HepG2 (cell line): ENCODE results near the gene SLC23A3. TPM values are rescaled to one million over a fixed set of nuclear protein-coding genes. Genes with fewer than 3 reads are reported as not detected.

ENCODE experiments used
- BRCA1 ChIP-seq: sonication (generic); formaldehyde crosslinking; IDR thresholded peaks from 2 replicates; pipeline ENCODE4 v1.4.0; 2020; ENCODE audit warnings: missing genetic modification reagents
- GATA4 ChIP-seq: sonication (generic); IDR thresholded peaks from 2 replicates; pipeline ENCODE4 v1.6.1; 2016; ENCODE audit warnings: antibody characterized with exemption, low read depth, borderline replicate concordance
- GPN1 ChIP-seq: sonication (generic); formaldehyde crosslinking; IDR thresholded peaks from 2 replicates; pipeline ENCODE4 v1.5.1; 2020; ENCODE audit warnings: missing genetic modification reagents, borderline replicate concordance
- GRHL1 ChIP-seq: sonication (generic); formaldehyde crosslinking; conservative IDR thresholded peaks from 2 replicates; pipeline ENCODE4 v1.8.0; 2022; ENCODE audit warnings: missing genetic modification reagents
- POLR2AphosphoS5 ChIP-seq: IDR thresholded peaks from 2 replicates; pipeline ENCODE4 v1.6.1; 2012; ENCODE audit warnings: low read depth, low read length
- RNF2 ChIP-seq: fragments of 450-650 bp; conservative IDR thresholded peaks from 2 replicates; pipeline ENCODE4 v1.6.1; 2016; ENCODE audit warnings: low read depth
- RORA ChIP-seq: sonication (generic); formaldehyde crosslinking; IDR thresholded peaks from 2 replicates; pipeline ENCODE4 v1.5.0; 2020; ENCODE audit warnings: mild to moderate bottlenecking, missing genetic modification reagents, moderate library complexity
- ZNF282 ChIP-seq: fragments of 450-650 bp; IDR thresholded peaks from 2 replicates; pipeline ENCODE4 v1.6.1; 2018; ENCODE audit not compliant: partially characterized antibody
- ZNF781 ChIP-seq: sonication (generic); formaldehyde crosslinking; IDR thresholded peaks from 2 replicates; pipeline ENCODE4 v1.5.1; 2020; ENCODE audit warnings: borderline replicate concordance, mild to moderate bottlenecking, missing genetic modification reagents; ENCODE audit errors: not compliant biosample characterization
- ZSCAN9 ChIP-seq: IDR thresholded peaks from 2 replicates; pipeline ENCODE4 v1.6.1; 2016; ENCODE audit warnings: borderline replicate concordance
- polyA plus RNA-seq, 8 experiments: library from polyadenylated mRNA; depleted of rRNA in 3 of 8; stranded (reverse) in 7 of 8; unstranded in 1 of 8; fragments of >200 nt; fragmentation: Illumina TruSeq in 4 of 8; extraction: Trizol in 4 of 8; gene quantifications; 2 replicates each; pipeline versions ENCODE4 v1.2.1 to v1.2.3, GENCODE V29; 2011 to 2016; ENCODE audit warnings: low read depth in 4 of 8, missing spikeins in 1 of 8, mixed read lengths in 1 of 8; ENCODE audit not compliant: insufficient read depth in 1 of 8
- total RNA-seq, 5 experiments: library from RNA; depleted of rRNA; stranded (reverse); fragments of >200 nt; fragmentation: Illumina TruSeq; extraction: Trizol; gene quantifications; 2 replicates each; pipeline ENCODE4 v1.2.3, GENCODE V29; 2016; ENCODE audit warnings: low read depth in 1 of 5
- TF ChIP-seq, protein P1 (sequence below): sonication (generic); formaldehyde crosslinking; IDR thresholded peaks from 2 replicates; pipeline ENCODE4 v1.9.0; 2021; ENCODE audit warnings: mild to moderate bottlenecking, missing genetic modification reagents
- TF ChIP-seq, protein P2 (sequence below): IDR thresholded peaks from 2 replicates; pipeline ENCODE4 v1.6.1; 2016; ENCODE audit warnings: low read depth, missing genetic modification reagents, missing compliant biosample characterization

SLC23A3 gene
- total and polyA plus RNA-seq, 2 of the 13 experiments (the other 11 are each of a cell fraction or from before 2014, with no cell fraction given), result 0.38 to 0.78 TPM

GRCh38 chr2:219218732-219219701, 49.2 kb upstream of the SLC23A3 start, which contains the start of gene ABCB6 (continued):
- TF ChIP-seq, protein P1, sequence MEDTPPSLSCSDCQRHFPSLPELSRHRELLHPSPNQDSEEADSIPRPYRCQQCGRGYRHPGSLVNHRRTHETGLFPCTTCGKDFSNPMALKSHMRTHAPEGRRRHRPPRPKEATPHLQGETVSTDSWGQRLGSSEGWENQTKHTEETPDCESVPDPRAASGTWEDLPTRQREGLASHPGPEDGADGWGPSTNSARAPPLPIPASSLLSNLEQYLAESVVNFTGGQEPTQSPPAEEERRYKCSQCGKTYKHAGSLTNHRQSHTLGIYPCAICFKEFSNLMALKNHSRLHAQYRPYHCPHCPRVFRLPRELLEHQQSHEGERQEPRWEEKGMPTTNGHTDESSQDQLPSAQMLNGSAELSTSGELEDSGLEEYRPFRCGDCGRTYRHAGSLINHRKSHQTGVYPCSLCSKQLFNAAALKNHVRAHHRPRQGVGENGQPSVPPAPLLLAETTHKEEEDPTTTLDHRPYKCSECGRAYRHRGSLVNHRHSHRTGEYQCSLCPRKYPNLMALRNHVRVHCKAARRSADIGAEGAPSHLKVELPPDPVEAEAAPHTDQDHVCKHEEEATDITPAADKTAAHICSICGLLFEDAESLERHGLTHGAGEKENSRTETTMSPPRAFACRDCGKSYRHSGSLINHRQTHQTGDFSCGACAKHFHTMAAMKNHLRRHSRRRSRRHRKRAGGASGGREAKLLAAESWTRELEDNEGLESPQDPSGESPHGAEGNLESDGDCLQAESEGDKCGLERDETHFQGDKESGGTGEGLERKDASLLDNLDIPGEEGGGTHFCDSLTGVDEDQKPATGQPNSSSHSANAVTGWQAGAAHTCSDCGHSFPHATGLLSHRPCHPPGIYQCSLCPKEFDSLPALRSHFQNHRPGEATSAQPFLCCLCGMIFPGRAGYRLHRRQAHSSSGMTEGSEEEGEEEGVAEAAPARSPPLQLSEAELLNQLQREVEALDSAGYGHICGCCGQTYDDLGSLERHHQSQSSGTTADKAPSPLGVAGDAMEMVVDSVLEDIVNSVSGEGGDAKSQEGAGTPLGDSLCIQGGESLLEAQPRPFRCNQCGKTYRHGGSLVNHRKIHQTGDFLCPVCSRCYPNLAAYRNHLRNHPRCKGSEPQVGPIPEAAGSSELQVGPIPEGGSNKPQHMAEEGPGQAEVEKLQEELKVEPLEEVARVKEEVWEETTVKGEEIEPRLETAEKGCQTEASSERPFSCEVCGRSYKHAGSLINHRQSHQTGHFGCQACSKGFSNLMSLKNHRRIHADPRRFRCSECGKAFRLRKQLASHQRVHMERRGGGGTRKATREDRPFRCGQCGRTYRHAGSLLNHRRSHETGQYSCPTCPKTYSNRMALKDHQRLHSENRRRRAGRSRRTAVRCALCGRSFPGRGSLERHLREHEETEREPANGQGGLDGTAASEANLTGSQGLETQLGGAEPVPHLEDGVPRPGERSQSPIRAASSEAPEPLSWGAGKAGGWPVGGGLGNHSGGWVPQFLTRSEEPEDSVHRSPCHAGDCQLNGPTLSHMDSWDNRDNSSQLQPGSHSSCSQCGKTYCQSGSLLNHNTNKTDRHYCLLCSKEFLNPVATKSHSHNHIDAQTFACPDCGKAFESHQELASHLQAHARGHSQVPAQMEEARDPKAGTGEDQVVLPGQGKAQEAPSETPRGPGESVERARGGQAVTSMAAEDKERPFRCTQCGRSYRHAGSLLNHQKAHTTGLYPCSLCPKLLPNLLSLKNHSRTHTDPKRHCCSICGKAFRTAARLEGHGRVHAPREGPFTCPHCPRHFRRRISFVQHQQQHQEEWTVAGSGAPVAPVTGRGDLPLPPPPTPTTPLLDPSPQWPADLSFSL (CRISPR knock-in tag), result no peak
- TF ChIP-seq ZNF282 (no peak), GATA4 (peak; percentile 73; the same call in 1 of the 2 replicates), RNF2 (peak; percentile 88; the same call in 1 of the 2 replicates), RORA (CRISPR knock-in tag) (no peak), GRHL1 (no peak), GPN1 (CRISPR knock-in tag) (no peak; the same call in 1 of the 2 replicates), BRCA1 (CRISPR knock-in tag) (peak; percentile 92), POLR2AphosphoS5 (peak; percentile 98), ZSCAN9 (CRISPR knock-in tag) (peak; percentile 88; the same call in 1 of the 2 replicates), ZNF781 (peak; percentile 33)
- TF ChIP-seq, protein P2, sequence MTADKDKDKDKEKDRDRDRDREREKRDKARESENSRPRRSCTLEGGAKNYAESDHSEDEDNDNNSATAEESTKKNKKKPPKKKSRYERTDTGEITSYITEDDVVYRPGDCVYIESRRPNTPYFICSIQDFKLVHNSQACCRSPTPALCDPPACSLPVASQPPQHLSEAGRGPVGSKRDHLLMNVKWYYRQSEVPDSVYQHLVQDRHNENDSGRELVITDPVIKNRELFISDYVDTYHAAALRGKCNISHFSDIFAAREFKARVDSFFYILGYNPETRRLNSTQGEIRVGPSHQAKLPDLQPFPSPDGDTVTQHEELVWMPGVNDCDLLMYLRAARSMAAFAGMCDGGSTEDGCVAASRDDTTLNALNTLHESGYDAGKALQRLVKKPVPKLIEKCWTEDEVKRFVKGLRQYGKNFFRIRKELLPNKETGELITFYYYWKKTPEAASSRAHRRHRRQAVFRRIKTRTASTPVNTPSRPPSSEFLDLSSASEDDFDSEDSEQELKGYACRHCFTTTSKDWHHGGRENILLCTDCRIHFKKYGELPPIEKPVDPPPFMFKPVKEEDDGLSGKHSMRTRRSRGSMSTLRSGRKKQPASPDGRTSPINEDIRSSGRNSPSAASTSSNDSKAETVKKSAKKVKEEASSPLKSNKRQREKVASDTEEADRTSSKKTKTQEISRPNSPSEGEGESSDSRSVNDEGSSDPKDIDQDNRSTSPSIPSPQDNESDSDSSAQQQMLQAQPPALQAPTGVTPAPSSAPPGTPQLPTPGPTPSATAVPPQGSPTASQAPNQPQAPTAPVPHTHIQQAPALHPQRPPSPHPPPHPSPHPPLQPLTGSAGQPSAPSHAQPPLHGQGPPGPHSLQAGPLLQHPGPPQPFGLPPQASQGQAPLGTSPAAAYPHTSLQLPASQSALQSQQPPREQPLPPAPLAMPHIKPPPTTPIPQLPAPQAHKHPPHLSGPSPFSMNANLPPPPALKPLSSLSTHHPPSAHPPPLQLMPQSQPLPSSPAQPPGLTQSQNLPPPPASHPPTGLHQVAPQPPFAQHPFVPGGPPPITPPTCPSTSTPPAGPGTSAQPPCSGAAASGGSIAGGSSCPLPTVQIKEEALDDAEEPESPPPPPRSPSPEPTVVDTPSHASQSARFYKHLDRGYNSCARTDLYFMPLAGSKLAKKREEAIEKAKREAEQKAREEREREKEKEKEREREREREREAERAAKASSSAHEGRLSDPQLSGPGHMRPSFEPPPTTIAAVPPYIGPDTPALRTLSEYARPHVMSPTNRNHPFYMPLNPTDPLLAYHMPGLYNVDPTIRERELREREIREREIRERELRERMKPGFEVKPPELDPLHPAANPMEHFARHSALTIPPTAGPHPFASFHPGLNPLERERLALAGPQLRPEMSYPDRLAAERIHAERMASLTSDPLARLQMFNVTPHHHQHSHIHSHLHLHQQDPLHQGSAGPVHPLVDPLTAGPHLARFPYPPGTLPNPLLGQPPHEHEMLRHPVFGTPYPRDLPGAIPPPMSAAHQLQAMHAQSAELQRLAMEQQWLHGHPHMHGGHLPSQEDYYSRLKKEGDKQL (CRISPR knock-in tag), result peak; percentile 30; the same call in 1 of the 2 replicates
